Body of pancreas (tissue), 4 donors: Measurements from ENCODE around the gene NBEA. TPM values are rescaled to one million over a fixed set of nuclear protein-coding genes. Genes with fewer than 3 reads are reported as not detected.

Experiments used
- ATAC-seq: fragments of 150-250 bp; one replicate; pipeline ENCODE4 v1.9.1; 2016
- DNase-seq, 4 donors: peaks; one replicate each; pipeline ENCODE4 v3.0.0-alpha.2; 2019
- H3K27ac ChIP-seq, 4 donors: fragments of 200-600 bp; sonication (generic); 1 replicate in 3 of 4; 2 replicates in 1 of 4; pipeline versions ENCODE4 v1.5.1 to v1.6.1; 2016 to 2019; ENCODE audit warnings: mild to moderate bottlenecking in 1 of 4, mixed read lengths in 1 of 4, moderate library complexity in 1 of 4
- H3K27me3 ChIP-seq, 2 donors: fragments of 200-600 bp; sonication (generic); one replicate each; pipeline ENCODE4 v1.6.0; 2016; ENCODE audit warnings: mild to moderate bottlenecking in 1 of 2
- H3K36me3 ChIP-seq, 2 donors: fragments of 200-600 bp; sonication (generic); replicated peaks in 1 of 2; 2 replicates each; pipeline ENCODE4 v1.5.1; 2016; ENCODE audit warnings: low read depth in 2 of 2; ENCODE audit not compliant: insufficient read depth in 1 of 2
- H3K4me1 ChIP-seq: fragments of 200-600 bp; sonication (generic); one replicate; pipeline ENCODE4 v1.6.0; 2016
- H3K4me3 ChIP-seq, 2 donors: fragments of 200-600 bp; sonication (generic); 1 replicate in 1 of 2; 2 replicates in 1 of 2; pipeline ENCODE4 v1.5.1; 2016 to 2019
- H3K9me3 ChIP-seq, 3 donors: fragments of 200-600 bp; sonication (generic); 1 replicate in 2 of 3; 2 replicates in 1 of 3; pipeline ENCODE4 v1.5.1; 2016
- CTCF ChIP-seq, 7 experiments: fragments of 450-650 bp in 4 of 7; fragments of 200-600 bp in 3 of 7; sonication (generic) in 3 of 7; IDR thresholded peaks; one replicate each; pipeline ENCODE4 v1.5.1; 2016 to 2019; ENCODE audit warnings: antibody characterized with exemption in 7 of 7
- POLR2A ChIP-seq, 3 donors: fragments of 450-650 bp; IDR thresholded peaks; one replicate each; pipeline ENCODE4 v1.6.1; 2016; ENCODE audit warnings: antibody characterized with exemption in 3 of 3, mild to moderate bottlenecking in 2 of 3
- WGBS, 2 donors: methylation state at CpG; one replicate each; pipeline ENCODE4 v1.1.5; 2017; 5-methylcytosine and 5-hydroxymethylcytosine counted together
- intact Hi-C: fragments of 100-400 bp; cut with DNase I; formaldehyde crosslinking; loops from one replicate; pipeline ENCODE4 v1.15.1; 2023
- total RNA-seq, 2 donors: library from RNA; depleted of rRNA; stranded (reverse); fragments of >200 nt; gene quantifications; one replicate each; pipeline ENCODE4 v1.1.0, GENCODE V29; 2016

The NBEA gene
- total RNA-seq, 2 donors from 2014 or later: 9.6 to 19.1 TPM

- no peaks in the 10 kb centered on the region for H3K36me3 ChIP-seq
- H3K27me3 ChIP-seq: no peaks in the 10 kb centered on the region
- no peak for TF ChIP-seq CTCF (IDR thresholded peaks at IDR 0.05)
- no peak for TF ChIP-seq POLR2A (IDR thresholded peaks at IDR 0.05)
These were observed 543.4 kb downstream of the NBEA start for GRCh38 chr13:35485424-35485823.

GRCh38 chr13:35489050-35489449 lies 547.0 kb downstream of the NBEA start:
- ATAC-seq (no peak), DNase-seq (no peak)
- Histone ChIP-seq H3K4me1 (no peaks in the 10 kb centered on the region), H3K27me3 (no peaks in the 10 kb centered on the region), H3K9me3 (no peaks in the 10 kb centered on the region), H3K27ac (no peak overlapping the region), H3K36me3 (no peaks in the 10 kb centered on the region), H3K4me3 (no peak overlapping the region)
- no peak for TF ChIP-seq CTCF (IDR thresholded peaks at IDR 0.05)
- TF ChIP-seq POLR2A (IDR thresholded peaks at IDR 0.05): no peak
- intact Hi-C loops: no loop called here
- WGBS, 2 donors: 83 to 88% methylated on average over 4 of the region's 4 CpGs

More at GRCh38 chr13:35485424-35485823, 543.4 kb downstream of the NBEA start:
- ATAC-seq (no peak), DNase-seq (no peak)
- intact Hi-C loops: no loop called here
- Histone ChIP-seq H3K27ac (no peak overlapping the region), H3K9me3 (no peaks in the 10 kb centered on the region), H3K4me3 (no peak overlapping the region), H3K4me1 (no peaks in the 10 kb centered on the region)
- 87 to 96% methylated on average over 3 of the region's 3 CpGs for WGBS, 2 donors

GRCh38 chr13:35496006-35496405 lies 553.9 kb downstream of the NBEA start:
- no peaks in the 10 kb centered on the region for H3K36me3 ChIP-seq
- no peak overlapping the region for H3K4me3 ChIP-seq
- no peaks in the 10 kb centered on the region for H3K4me1 ChIP-seq
- 56 to 77% methylated on average over 1 of the region's 1 CpG for WGBS, 2 donors
- no peaks in the 10 kb centered on the region for H3K9me3 ChIP-seq
- intact Hi-C loops: no loop called here
- H3K27ac ChIP-seq: no peak overlapping the region
- no peak for TF ChIP-seq POLR2A (IDR thresholded peaks at IDR 0.05)
- TF ChIP-seq CTCF (IDR thresholded peaks at IDR 0.05): no peak
- no peak for ATAC-seq
- no peak for DNase-seq
- no peaks in the 10 kb centered on the region for H3K27me3 ChIP-seq

- no peak overlapping the region for H3K27ac ChIP-seq
- no peaks in the 10 kb centered on the region for H3K9me3 ChIP-seq
- TF ChIP-seq POLR2A (IDR thresholded peaks at IDR 0.05) (no peak), CTCF (IDR thresholded peaks at IDR 0.05) (no peak)
- H3K27me3 ChIP-seq: no peaks in the 10 kb centered on the region
- no peaks in the 10 kb centered on the region for H3K36me3 ChIP-seq
- ATAC-seq: no peak
- no peaks in the 10 kb centered on the region for H3K4me1 ChIP-seq
- intact Hi-C loops: no loop called here
- WGBS, 2 donors: 85 to 95% methylated on average over 2 of the region's 2 CpGs
- DNase-seq: no peak
- no peak overlapping the region for H3K4me3 ChIP-seq
These were observed 554.8 kb downstream of the NBEA start for GRCh38 chr13:35496761-35497386.

GRCh38 chr13:35498231-35498630 lies 556.2 kb downstream of the NBEA start:
- Histone ChIP-seq H3K9me3 (no peaks in the 10 kb centered on the region), H3K4me3 (no peak overlapping the region), H3K27ac (no peak overlapping the region), H3K36me3 (no peaks in the 10 kb centered on the region), H3K4me1 (no peaks in the 10 kb centered on the region), H3K27me3 (no peaks in the 10 kb centered on the region)
- intact Hi-C loops: no loop called here
- no peak for DNase-seq
- no peak for ATAC-seq
- TF ChIP-seq POLR2A (IDR thresholded peaks at IDR 0.05): no peak
- TF ChIP-seq CTCF (IDR thresholded peaks at IDR 0.05): no peak
